Astrocyte (in vitro differentiated cells and primary cell): Measurements from ENCODE around the gene MUSK.

Experiments used
- CTCF ChIP-seq: IDR thresholded peaks from 2 replicates; pipeline ENCODE4 v1.5.1; 2011; ENCODE audit warnings: low read depth, mild to moderate bottlenecking, inconsistent platforms, low read length, moderate library complexity; ENCODE audit not compliant: insufficient read depth
- EZH2 ChIP-seq: IDR thresholded peaks from 2 replicates; pipeline ENCODE4 v1.6.1; 2012; ENCODE audit warnings: mild to moderate bottlenecking, low read length, inconsistent platforms; ENCODE audit not compliant: insufficient read depth

DNA sequence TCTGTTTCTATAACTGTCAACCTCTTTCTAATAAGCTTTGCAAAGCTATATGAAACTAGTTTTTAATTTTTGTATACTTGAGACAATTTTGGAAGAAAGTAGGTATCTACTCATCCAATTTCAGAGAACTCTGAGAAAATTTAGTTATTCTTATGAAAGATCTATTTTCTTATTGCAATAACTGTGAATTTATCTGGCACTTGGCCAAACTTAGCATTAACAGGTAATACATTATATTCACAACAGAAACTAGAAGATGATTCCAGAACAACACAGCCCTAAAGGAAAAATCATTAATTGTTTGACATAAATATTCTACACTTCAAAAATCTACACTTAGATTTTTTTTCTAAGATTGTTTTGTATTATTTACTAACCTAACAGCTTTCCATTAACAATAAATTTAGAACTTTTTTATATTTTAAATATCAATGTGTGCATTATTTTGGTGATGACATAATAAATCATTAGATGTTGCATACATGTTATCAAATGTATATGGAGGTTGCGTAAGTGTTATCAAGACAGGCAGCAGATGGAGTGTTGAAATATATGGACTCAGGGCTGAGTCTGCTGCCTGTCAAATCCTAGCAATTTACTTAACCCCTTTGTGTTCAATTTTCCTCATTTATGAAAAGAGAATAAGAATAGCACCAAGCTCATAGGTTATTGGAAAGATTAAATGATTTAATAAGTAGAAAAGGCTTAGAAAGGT lies 141.8 kb downstream of the MUSK start:
- TF ChIP-seq CTCF (no peak), EZH2 (no peak)
